SU-DHL-6 (cell line): ENCODE data around the gene ZNF507.
"Not testable (repeated sequence)": the region's sequence is repeated elsewhere in the genome, so short reads cannot be mapped to it uniquely, and the experiment has no call there.

Experiments used
- H2AFZ ChIP-seq: fragments of 200-600 bp; sonication (generic); 2 replicates; pipeline ENCODE4 v1.6.1; 2014; ENCODE audit warnings: low read depth, mild to moderate bottlenecking, moderate library complexity, mixed read lengths, antibody characterized with exemption, low read length; ENCODE audit not compliant: severe bottlenecking
- H3F3A ChIP-seq: fragments of 200-600 bp; shearing (Covaris generic); 2 replicates; pipeline ENCODE4 v1.6.0; 2016; ENCODE audit warnings: antibody characterized with exemption, mild to moderate bottlenecking; ENCODE audit not compliant: insufficient read depth
- H3K27ac ChIP-seq: fragments of 200-600 bp; sonication (generic); 2 replicates; pipeline ENCODE4 v1.5.1; 2016; ENCODE audit warnings: low read depth, mild to moderate bottlenecking, low read length, moderate library complexity, mixed read lengths
- H3K27me3 ChIP-seq: fragments of 200-600 bp; sonication (generic), shearing (Covaris generic); 2 replicates; pipeline ENCODE4 v1.6.0; 2014; ENCODE audit warnings: mild to moderate bottlenecking, low read length
- H3K36me3 ChIP-seq: fragments of 200-600 bp; sonication (generic); 2 replicates; pipeline ENCODE4 v1.6.1; 2014; ENCODE audit warnings: mild to moderate bottlenecking, low read length, mixed read lengths
- H3K4me2 ChIP-seq: fragments of 300-600, 200-600 bp; shearing (Covaris generic), sonication (generic); 2 replicates; pipeline ENCODE4 v1.6.0; 2014; ENCODE audit warnings: low read length, low read depth, mild to moderate bottlenecking; ENCODE audit not compliant: poor library complexity, severe bottlenecking
- H3K4me3 ChIP-seq: fragments of 200-600 bp; sonication (generic); 2 replicates; pipeline ENCODE4 v1.5.1; 2014; ENCODE audit warnings: antibody characterized with exemption, low read length, mild to moderate bottlenecking, mixed read lengths; ENCODE audit not compliant: insufficient read depth, poor library complexity, severe bottlenecking
- H3K79me2 ChIP-seq: fragments of 200-600 bp; sonication (generic); 2 replicates; pipeline ENCODE4 v1.6.1; 2014; ENCODE audit warnings: mild to moderate bottlenecking, low read length, moderate library complexity; ENCODE audit not compliant: insufficient read depth
- H3K9ac ChIP-seq: fragments of 200-600 bp; sonication (generic); 2 replicates; pipeline ENCODE4 v1.7.0; 2014; ENCODE audit warnings: mild to moderate bottlenecking, low read length
- H3K9me2 ChIP-seq: fragments of 200-600 bp; sonication (generic); replicated peaks from 2 replicates; pipeline ENCODE4 v1.6.1; 2014; ENCODE audit warnings: low read length; ENCODE audit not compliant: insufficient read depth
- H3K9me3 ChIP-seq: fragments of 200-600 bp; sonication (generic); 2 replicates; pipeline ENCODE4 v1.6.1; 2014; ENCODE audit warnings: low read length, mixed read lengths; ENCODE audit not compliant: insufficient read depth
- H4K20me1 ChIP-seq: fragments of 200-600 bp; sonication (generic); 2 replicates; pipeline ENCODE4 v1.6.1; 2014; ENCODE audit warnings: low read depth, mild to moderate bottlenecking, antibody characterized with exemption, low read length, moderate library complexity, mixed read lengths
- EZH2phosphoT487 ChIP-seq: fragments of 200-600 bp; sonication (generic), shearing (Covaris generic); conservative IDR thresholded peaks from 2 replicates; pipeline ENCODE4 v1.6.1; 2018; ENCODE audit warnings: mild to moderate bottlenecking, antibody characterized with exemption, low read length, moderate library complexity, mixed read lengths
- TF ChIP-seq, protein P1 (sequence below): fragments of 200-600 bp; sonication (generic); IDR thresholded peaks from one replicate; pipeline ENCODE4 v1.5.1; 2017; ENCODE audit warnings: antibody characterized with exemption, mild to moderate bottlenecking, low read length, moderate library complexity; ENCODE audit not compliant: insufficient read depth, poor library complexity, severe bottlenecking

ZNF507 gene

GRCh38 chr19:32368787-32369186, 23.4 kb downstream of the ZNF507 start:
- TF ChIP-seq EZH2phosphoT487 = no peak
- TF ChIP-seq, protein P1, sequence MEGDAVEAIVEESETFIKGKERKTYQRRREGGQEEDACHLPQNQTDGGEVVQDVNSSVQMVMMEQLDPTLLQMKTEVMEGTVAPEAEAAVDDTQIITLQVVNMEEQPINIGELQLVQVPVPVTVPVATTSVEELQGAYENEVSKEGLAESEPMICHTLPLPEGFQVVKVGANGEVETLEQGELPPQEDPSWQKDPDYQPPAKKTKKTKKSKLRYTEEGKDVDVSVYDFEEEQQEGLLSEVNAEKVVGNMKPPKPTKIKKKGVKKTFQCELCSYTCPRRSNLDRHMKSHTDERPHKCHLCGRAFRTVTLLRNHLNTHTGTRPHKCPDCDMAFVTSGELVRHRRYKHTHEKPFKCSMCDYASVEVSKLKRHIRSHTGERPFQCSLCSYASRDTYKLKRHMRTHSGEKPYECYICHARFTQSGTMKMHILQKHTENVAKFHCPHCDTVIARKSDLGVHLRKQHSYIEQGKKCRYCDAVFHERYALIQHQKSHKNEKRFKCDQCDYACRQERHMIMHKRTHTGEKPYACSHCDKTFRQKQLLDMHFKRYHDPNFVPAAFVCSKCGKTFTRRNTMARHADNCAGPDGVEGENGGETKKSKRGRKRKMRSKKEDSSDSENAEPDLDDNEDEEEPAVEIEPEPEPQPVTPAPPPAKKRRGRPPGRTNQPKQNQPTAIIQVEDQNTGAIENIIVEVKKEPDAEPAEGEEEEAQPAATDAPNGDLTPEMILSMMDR = no peak
- H3K27ac ChIP-seq = no peak overlapping the region
- H3K36me3 ChIP-seq = peaks cover 8% of the 10 kb centered on the region; the same call in 1 of the 2 replicates
- no peak overlapping the region for H3K9ac ChIP-seq
- peaks cover 56% of the 10 kb centered on the region for H3K79me2 ChIP-seq
- H3K4me3 ChIP-seq = no peak overlapping the region
- no peaks in the 10 kb centered on the region for H3K9me3 ChIP-seq
- no peak overlapping the region for H3K4me2 ChIP-seq
- H3F3A ChIP-seq = no peaks in the 10 kb centered on the region
- no peaks in the 10 kb centered on the region for H3K9me2 ChIP-seq
- H4K20me1 ChIP-seq = peaks cover 5% of the 10 kb centered on the region; the same call in 1 of the 2 replicates
- no peaks in the 10 kb centered on the region for H3K27me3 ChIP-seq
- H2AFZ ChIP-seq = no peak overlapping the region

DNA sequence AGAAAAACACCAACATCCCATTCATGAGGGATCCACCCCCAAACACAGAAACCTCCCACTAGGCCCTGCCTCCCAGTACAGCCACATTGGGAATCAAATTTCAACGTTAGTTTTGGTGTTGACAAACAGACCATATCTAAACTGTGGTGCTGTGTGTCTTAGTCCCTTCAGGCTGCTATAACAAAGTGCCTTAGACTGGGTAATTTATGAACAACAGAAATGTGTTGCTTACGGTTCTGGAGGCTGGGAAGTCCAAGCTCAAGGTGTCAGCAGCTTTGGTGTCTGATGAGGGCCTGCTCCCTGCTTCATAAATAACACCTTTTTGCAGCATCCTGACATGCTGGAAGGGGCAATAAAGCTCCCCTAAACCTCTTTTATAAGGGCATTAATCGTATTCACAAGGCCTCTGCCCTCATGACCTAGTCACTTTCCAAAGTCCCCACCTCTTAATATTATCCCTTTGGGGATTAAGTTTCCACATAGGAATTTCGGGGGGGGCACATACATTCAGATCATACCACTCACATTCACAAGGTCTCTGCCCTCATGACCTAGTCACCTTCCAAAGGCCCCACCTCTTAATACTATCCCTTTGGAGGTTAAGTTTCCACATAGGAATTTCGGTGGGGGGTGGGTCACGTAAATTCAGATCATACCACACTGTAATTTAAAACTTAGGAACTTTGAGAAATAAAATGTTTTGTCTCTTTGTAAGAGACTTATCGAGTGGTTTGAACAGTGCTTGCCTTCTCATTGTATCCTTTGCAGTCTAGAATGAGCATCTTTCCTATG, 27.5 kb downstream of the ZNF507 start:
- Histone ChIP-seq H4K20me1 (peaks cover 5% of the 10 kb centered on the region; the same call in 1 of the 2 replicates), H3K9me2 (no peaks in the 10 kb centered on the region), H3K27me3 (no peaks in the 10 kb centered on the region), H3K79me2 (peaks cover 33% of the 10 kb centered on the region), H2AFZ (no peak overlapping the region), H3F3A (no peaks in the 10 kb centered on the region), H3K36me3 (peaks cover 14% of the 10 kb centered on the region; the same call in 1 of the 2 replicates), H3K4me2 (no peak overlapping the region), H3K27ac (no peak overlapping the region), H3K4me3 (no peak overlapping the region), H3K9ac (no peak overlapping the region), H3K9me3 (no peaks in the 10 kb centered on the region)
- no peak for TF ChIP-seq EZH2phosphoT487
- TF ChIP-seq, protein P1 = no peak

DNA sequence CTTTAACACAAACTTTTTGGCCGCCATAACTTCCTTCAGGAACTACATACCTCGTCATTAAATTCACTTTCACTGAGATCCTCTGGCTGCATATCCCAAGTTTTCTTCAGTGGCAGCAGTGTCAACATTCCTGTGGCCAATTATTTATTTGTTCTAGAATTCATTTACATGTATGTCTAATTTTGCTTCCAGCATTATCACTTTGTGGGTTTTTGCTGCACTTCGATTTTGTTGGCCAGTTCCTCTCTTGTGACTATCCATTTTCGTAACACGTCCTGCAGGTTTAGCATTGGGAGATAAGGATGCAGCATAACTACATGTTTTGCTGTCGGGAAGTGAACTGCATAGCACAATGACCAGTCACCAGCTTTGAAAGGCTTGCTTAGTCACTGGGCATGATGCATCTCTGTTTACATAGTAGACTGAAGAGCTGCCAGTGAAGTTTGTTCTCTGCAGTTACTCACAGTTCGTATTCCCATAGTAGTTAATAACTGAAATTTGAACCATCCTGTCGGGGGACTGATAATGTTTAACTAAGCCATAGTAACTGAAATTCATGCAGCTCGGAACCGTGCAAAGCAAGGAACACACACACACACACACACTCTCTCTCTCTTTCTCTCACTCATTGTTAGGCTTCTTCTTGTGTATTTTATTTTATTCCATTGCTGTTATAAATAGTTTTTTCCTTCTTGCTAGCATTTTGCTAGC, 28.3 kb downstream of the ZNF507 start:
- Histone ChIP-seq H3K9me2 (no peaks in the 10 kb centered on the region), H3F3A (no peaks in the 10 kb centered on the region), H3K36me3 (peaks cover 19% of the 10 kb centered on the region; the same call in 1 of the 2 replicates), H3K9ac (no peak overlapping the region), H3K27me3 (no peaks in the 10 kb centered on the region), H3K79me2 (peaks cover 24% of the 10 kb centered on the region; the same call in 1 of the 2 replicates), H3K9me3 (no peaks in the 10 kb centered on the region), H2AFZ (no peak overlapping the region), H4K20me1 (peaks cover 5% of the 10 kb centered on the region; the same call in 1 of the 2 replicates), H3K4me2 (no peak overlapping the region), H3K27ac (no peak overlapping the region), H3K4me3 (no peak overlapping the region)
- no peak for TF ChIP-seq EZH2phosphoT487
- TF ChIP-seq, protein P1 = no peak

- H3K9me2 ChIP-seq, H3K9me3 ChIP-seq, H3K4me2 ChIP-seq, H4K20me1 ChIP-seq, H2AFZ ChIP-seq, H3K4me3 ChIP-seq, H3K27me3 ChIP-seq, H3F3A ChIP-seq, H3K27ac ChIP-seq, H3K9ac ChIP-seq: not testable (repeated sequence)
- peaks cover 22% of the 10 kb centered on the region; the same call in 1 of the 2 replicates for H3K36me3 ChIP-seq
- H3K79me2 ChIP-seq = peaks cover 18% of the 10 kb centered on the region; the same call in 1 of the 2 replicates
Measured at GRCh38 chr19:32374362-32374761, 29.0 kb downstream of the ZNF507 start.

GRCh38 chr19:32377088-32377487, 31.7 kb downstream of the ZNF507 start:
- H3F3A ChIP-seq, H3K9me2 ChIP-seq, H3K4me2 ChIP-seq, H3K4me3 ChIP-seq, H2AFZ ChIP-seq, H4K20me1 ChIP-seq, H3K79me2 ChIP-seq, H3K27ac ChIP-seq, H3K9ac ChIP-seq, H3K27me3 ChIP-seq, H3K9me3 ChIP-seq: not testable (repeated sequence)
- peaks cover 26% of the 10 kb centered on the region; the same call in 1 of the 2 replicates for H3K36me3 ChIP-seq
